H1 (cell line): ENCODE results near the gene RPS6KA5. TPM values are rescaled to one million over a fixed set of nuclear protein-coding genes. Genes with fewer than 3 reads are reported as not detected.

Source experiments
- CTCF ChIA-PET: fragments of 300-600 bp; sonication (Branson Sonifier 250); formaldehyde crosslinking; loops from one replicate; lab custom pipeline; 2021; ENCODE audit not compliant: partially characterized antibody; lab: Charles Lee
- POLR2A ChIA-PET: fragments of 300-600 bp; sonication (Branson Sonifier 250); formaldehyde crosslinking; loops from one replicate; lab custom pipeline; 2021; ENCODE audit warnings: inconsistent platforms; ENCODE audit not compliant: partially characterized antibody; lab: Charles Lee
- DNase-seq, 2 experiments: peaks; one replicate each; pipeline versions ENCODE4 v3.0.0 to v3.0.0-alpha.2; 2010 to 2022; ENCODE audit warnings: low spot score in 2 of 2, low read depth in 1 of 2, mixed read lengths in 1 of 2
- FAIRE-seq: peaks from 2 replicates; lab custom pipeline; 2011; peaks lifted over from hg19 to GRCh38; lab: Jason Lieb, UNC
- H2AFZ ChIP-seq: 2 replicates; pipeline ENCODE4 v1.8.1; 2012; ENCODE audit warnings: low read length, inconsistent platforms
- H2AK5ac ChIP-seq: 2 replicates; pipeline ENCODE4 v1.6.1; 2013; ENCODE audit warnings: low read depth, low read length
- H2BK120ac ChIP-seq: replicated peaks from 2 replicates; pipeline ENCODE3; 2013; ENCODE audit warnings: low read depth, low read length, inconsistent platforms
- H2BK12ac ChIP-seq: 2 replicates; pipeline ENCODE4 v1.6.1; 2013; ENCODE audit warnings: low read depth, low read length
- H2BK15ac ChIP-seq: 2 replicates; pipeline ENCODE4 v1.6.1; 2013; ENCODE audit warnings: low read length
- H2BK20ac ChIP-seq: 2 replicates; pipeline ENCODE4 v1.6.1; 2013; ENCODE audit warnings: low read length
- H2BK5ac ChIP-seq: 2 replicates; pipeline ENCODE4 v1.6.1; 2013; ENCODE audit warnings: low read depth, low read length
- H3K14ac ChIP-seq: 2 replicates; pipeline ENCODE4 v1.6.1; 2013; ENCODE audit warnings: inconsistent platforms; ENCODE audit not compliant: insufficient read length
- H3K18ac ChIP-seq: 2 replicates; pipeline ENCODE4 v1.6.1; 2013; ENCODE audit warnings: low read length; ENCODE audit errors: extremely low read depth
- H3K23ac ChIP-seq: 2 replicates; pipeline ENCODE4 v1.6.1; 2013; ENCODE audit warnings: inconsistent platforms; ENCODE audit not compliant: insufficient read length
- H3K23me2 ChIP-seq: 2 replicates; pipeline ENCODE4 v1.6.1; 2013; ENCODE audit warnings: low read depth, low read length
- H3K27ac ChIP-seq: 2 replicates; pipeline ENCODE4 v1.6.1; 2011; ENCODE audit warnings: low read depth, low read length, inconsistent platforms
- H3K27me3 ChIP-seq, 4 experiments: replicated peaks in 1 of 4; 1 replicate in 1 of 4; 2 replicates in 3 of 4; pipeline versions ENCODE4 v1.6.1 to v1.8.1; 2011 to 2013; ENCODE audit warnings: low read length in 3 of 4, mild to moderate bottlenecking in 3 of 4, inconsistent platforms in 2 of 4, mixed read lengths in 2 of 4, moderate library complexity in 1 of 4; ENCODE audit not compliant: control insufficient read depth in 3 of 4, insufficient read depth in 3 of 4; ENCODE audit errors: extremely low read depth in 1 of 4
- H3K36me3 ChIP-seq, 4 experiments: 2 replicates each; pipeline versions ENCODE4 v1.6.1 to v1.8.1; 2011 to 2013; ENCODE audit warnings: mild to moderate bottlenecking in 4 of 4, low read length in 3 of 4, moderate library complexity in 2 of 4, control low read depth in 1 of 4, inconsistent platforms in 1 of 4; ENCODE audit not compliant: insufficient read depth in 4 of 4, control insufficient read depth in 2 of 4
- H3K4ac ChIP-seq: replicated peaks from 2 replicates; pipeline ENCODE3; 2013; ENCODE audit warnings: low read length, low read depth, mixed read lengths, inconsistent platforms; ENCODE audit not compliant: insufficient read length
- H3K4me1 ChIP-seq, 4 experiments: replicated peaks in 1 of 4; 1 replicate in 1 of 4; 2 replicates in 3 of 4; pipeline versions ENCODE4 v1.6.1 to v1.8.1; 2011 to 2013; ENCODE audit warnings: low read length in 3 of 4, inconsistent platforms in 2 of 4, mixed read lengths in 1 of 4; ENCODE audit not compliant: insufficient read depth in 4 of 4, control insufficient read depth in 3 of 4
- H3K4me2 ChIP-seq, 2 experiments: 2 replicates each; pipeline versions ENCODE4 v1.6.1 to v1.8.1; 2011 to 2013; ENCODE audit warnings: low read depth in 2 of 2, low read length in 2 of 2, control low read depth in 1 of 2, inconsistent platforms in 1 of 2, mild to moderate bottlenecking in 1 of 2; ENCODE audit not compliant: insufficient read depth in 1 of 2
- H3K4me3 ChIP-seq, 4 experiments: fragments of 200-600, 300-600 bp in 1 of 4; sonication (generic), shearing (Covaris generic), sonication (Bioruptor Twin) in 1 of 4; 2 replicates each; pipeline versions ENCODE4 v1.5.1 to v1.8.1; 2011 to 2016; ENCODE audit warnings: low read length in 4 of 4, low read depth in 3 of 4, control low read depth in 2 of 4, inconsistent platforms in 2 of 4, mild to moderate bottlenecking in 2 of 4, mixed read lengths in 1 of 4, moderate library complexity in 1 of 4; ENCODE audit not compliant: insufficient read depth in 2 of 4; ENCODE audit errors: extremely low read depth in 1 of 4
- H3K56ac ChIP-seq: replicated peaks from 2 replicates; pipeline ENCODE3; 2013; ENCODE audit warnings: low read depth, mild to moderate bottlenecking, mixed read lengths, low read length, inconsistent platforms; ENCODE audit not compliant: insufficient read length
- H3K79me1 ChIP-seq: 2 replicates; pipeline ENCODE4 v1.6.1; 2013; ENCODE audit warnings: low read depth, low read length, control low read depth
- H3K79me2 ChIP-seq, 2 experiments: 2 replicates each; pipeline versions ENCODE4 v1.6.1 to v1.8.1; 2012 to 2013; ENCODE audit warnings: low read length in 2 of 2, mild to moderate bottlenecking in 2 of 2, inconsistent platforms in 1 of 2; ENCODE audit not compliant: insufficient read depth in 2 of 2, control insufficient read depth in 1 of 2
- H3K9ac ChIP-seq, 4 experiments: replicated peaks in 1 of 4; 1 replicate in 1 of 4; 2 replicates in 3 of 4; pipeline versions ENCODE4 v1.6.1 to v1.8.1; 2011 to 2013; ENCODE audit warnings: low read depth in 3 of 4, low read length in 3 of 4, control low read depth in 2 of 4, mild to moderate bottlenecking in 2 of 4, moderate library complexity in 2 of 4, inconsistent platforms in 1 of 4; ENCODE audit errors: extremely low read depth in 1 of 4
- H3K9me3 ChIP-seq, 2 experiments: 2 replicates each; pipeline versions ENCODE4 v1.6.1 to v1.8.1; 2012 to 2013; ENCODE audit warnings: mild to moderate bottlenecking in 2 of 2, moderate library complexity in 2 of 2, control low read depth in 1 of 2, inconsistent platforms in 1 of 2, low read depth in 1 of 2, low read length in 1 of 2, mixed read lengths in 1 of 2; ENCODE audit not compliant: insufficient read depth in 2 of 2
- H4K20me1 ChIP-seq, 2 experiments: replicated peaks in 1 of 2; 2 replicates each; pipeline versions ENCODE3 to v1.8.1; 2011 to 2013; ENCODE audit warnings: inconsistent platforms in 2 of 2, low read length in 2 of 2, mild to moderate bottlenecking in 1 of 2; ENCODE audit not compliant: insufficient read depth in 2 of 2, control insufficient read depth in 1 of 2
- H4K5ac ChIP-seq: 2 replicates; pipeline ENCODE4 v1.6.1; 2013; ENCODE audit warnings: low read length, low read depth, mixed read lengths, inconsistent platforms; ENCODE audit not compliant: insufficient read length
- H4K8ac ChIP-seq: 2 replicates; pipeline ENCODE4 v1.8.0; 2013; ENCODE audit warnings: mild to moderate bottlenecking, moderate library complexity, low read length, inconsistent platforms; ENCODE audit not compliant: insufficient read depth; ENCODE audit errors: extremely low read depth
- H4K91ac ChIP-seq: replicated peaks from 2 replicates; pipeline ENCODE3; 2013; ENCODE audit warnings: low read length, mixed read lengths, inconsistent platforms; ENCODE audit not compliant: insufficient read length
- ATF2 ChIP-seq: IDR thresholded peaks from 2 replicates; pipeline ENCODE4 v1.6.1; 2012; ENCODE audit warnings: low read length, inconsistent platforms
- CBX8 ChIP-seq: fragments of 300-800, 300-1000 bp; sonication (generic); IDR thresholded peaks from 2 replicates; pipeline ENCODE4 v1.7.1; 2016; ENCODE audit warnings: low read depth, low read length, borderline replicate concordance
- CTCF ChIP-seq, 3 experiments: IDR thresholded peaks; 1 replicate in 2 of 3; 2 replicates in 1 of 3; pipeline versions ENCODE4 v1.5.1 to v1.6.1; 2011; ENCODE audit warnings: low read length in 3 of 3, mild to moderate bottlenecking in 3 of 3, inconsistent platforms in 2 of 3, low read depth in 1 of 3, moderate library complexity in 1 of 3; ENCODE audit not compliant: insufficient read depth in 1 of 3; ENCODE audit errors: control extremely low read depth in 1 of 3
- EZH2 ChIP-seq: fragments of 200-600 bp; sonication (generic); IDR thresholded peaks from 2 replicates; pipeline ENCODE4 v1.7.1; 2012; ENCODE audit warnings: low read depth, mild to moderate bottlenecking, moderate library complexity, low read length, inconsistent platforms; ENCODE audit not compliant: severe bottlenecking
- GTF2F1 ChIP-seq: IDR thresholded peaks from 2 replicates; pipeline ENCODE4 v1.6.1; 2012; ENCODE audit warnings: low read depth, low read length, improper control_type of control experiment, borderline replicate concordance
- POLR2A ChIP-seq, 2 experiments: IDR thresholded peaks; 1 replicate in 1 of 2; 2 replicates in 1 of 2; pipeline ENCODE4 v1.6.1; 2011; ENCODE audit warnings: low read depth in 2 of 2, low read length in 2 of 2, mild to moderate bottlenecking in 2 of 2; ENCODE audit errors: control extremely low read depth in 1 of 2
- SIRT6 ChIP-seq: IDR thresholded peaks from one replicate; pipeline ENCODE4 v1.7.1; 2012; ENCODE audit warnings: low read length, inconsistent platforms
- SIX5 ChIP-seq: IDR thresholded peaks from 2 replicates; pipeline ENCODE4 v1.6.1; 2011; ENCODE audit warnings: mild to moderate bottlenecking, low read depth, low read length
- SP4 ChIP-seq: IDR thresholded peaks from 2 replicates; pipeline ENCODE4 v1.6.1; 2012; ENCODE audit warnings: low read length, inconsistent platforms
- WGBS, 2 experiments: shearing (Covaris generic) in 1 of 2; methylation state at CpG; one replicate each; pipeline versions ENCODE4 v1.1.6 to v1.1.7; 2013 to 2015; ENCODE audit warnings: low lambda C conversion rate in 2 of 2, mixed read lengths in 2 of 2, inconsistent platforms in 1 of 2, low coverage in 1 of 2, missing lambda C conversion rate in 1 of 2; ENCODE audit not compliant: insufficient replicate concordance in 2 of 2, insufficient coverage in 1 of 2, insufficient read length in 1 of 2; ENCODE audit errors: extremely low coverage in 1 of 2, missing lambda C conversion rate in 1 of 2; 5-methylcytosine and 5-hydroxymethylcytosine counted together
- polyA plus RNA-seq, 7 experiments: library from polyadenylated mRNA; depleted of rRNA in 3 of 7; stranded (reverse) in 5 of 7; unstranded in 2 of 7; fragments of >200 nt in 5 of 7; fragments of 200-250 nt in 2 of 7; gene quantifications; 1 replicate in 5 of 7; 2 replicates in 1 of 7; 4 replicates in 1 of 7; pipeline versions ENCODE4 v1.2.1 to v1.2.3, GENCODE V29; 2011 to 2013; ENCODE audit warnings: missing spikeins in 2 of 7, mixed read lengths in 2 of 7
- total RNA-seq: library from RNA; stranded (reverse); fragmentation: NEBNext Ultra II Directional; extraction: Animal tissue kit (Norgen Biotek cat#: 25700); gene quantifications from 2 replicates; pipeline ENCODE4 v1.2.1, GENCODE V29; 2021

RPS6KA5 gene
- total and polyA plus RNA-seq, 2 of the 8 experiments (the other 6 are each of a cell fraction or from before 2014, with no cell fraction given), result 0.85 to 3.1 TPM

DNA sequence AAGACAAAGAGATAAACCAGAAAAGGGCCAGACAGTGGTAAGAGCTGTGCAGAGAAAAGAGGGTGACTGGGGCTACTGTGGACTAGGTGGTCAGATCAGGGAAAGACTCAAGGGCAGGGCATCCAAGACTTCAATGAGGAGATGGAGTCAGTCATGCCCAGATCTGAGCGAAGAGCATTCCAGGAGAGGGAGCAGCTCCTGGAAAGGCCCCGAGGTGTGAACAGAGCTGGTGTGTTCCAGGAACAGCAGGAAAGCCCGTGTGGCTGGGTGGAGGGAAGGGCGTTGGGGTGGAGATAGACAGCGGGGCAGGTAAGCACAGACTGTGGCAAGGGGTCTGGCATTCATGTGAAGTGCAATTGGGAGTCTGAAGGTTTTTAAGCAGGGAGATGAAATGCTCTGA is 261.0 kb downstream of the RPS6KA5 start:
- Histone ChIP-seq H2BK20ac (no peak overlapping the region), H3K27ac (no peak overlapping the region), H2AFZ (no peak overlapping the region), H3K4me1 (peaks cover 0 to 11% (median 1%) of the 10 kb centered on the region in 4 experiments; a peak in 3 of 7 replicates), H2BK120ac (no peak overlapping the region), H3K4me2 (no peak overlapping the region), H2BK15ac (no peak overlapping the region), H3K14ac (no peak overlapping the region), H2BK12ac (no peak overlapping the region), H3K4ac (no peak overlapping the region), H3K4me3 (no peak overlapping the region), H4K5ac (no peak overlapping the region), H3K23me2 (no peaks in the 10 kb centered on the region), H3K9me3 (no peaks in the 10 kb centered on the region), H2BK5ac (no peak overlapping the region), H3K79me1 (no peaks in the 10 kb centered on the region; the same call in 1 of the 2 replicates), H3K27me3 (no peaks in the 10 kb centered on the region), H2AK5ac (no peak overlapping the region), H4K20me1 (no peaks in the 10 kb centered on the region), H3K23ac (no peak overlapping the region), H4K91ac (no peak overlapping the region), H3K56ac (no peak overlapping the region), H3K9ac (no peak overlapping the region), H3K18ac (no peak overlapping the region), H4K8ac (0 out of 2 replicates have a peak overlapping the region, but pooled peaks have one; percentile 22), H3K79me2 (no peaks in the 10 kb centered on the region), H3K36me3 (no peaks in the 10 kb centered on the region)
- no peak for FAIRE-seq
- DNase-seq, result no peak
- CTCF ChIA-PET, result interaction anchor here (0.7 to 0.8 kb wide), 2 partner anchors 12 to 32 kb away, joined by 3 read pairs; no protein-coding TSS in a partner anchor
- WGBS, 2 experiments, result 94% methylated on average over 5 of the region's 5 CpGs; no CpG with 5 or more reads in 1 of the 2 experiments
- POLR2A ChIA-PET, result no interaction called here
- TF ChIP-seq SIX5 (no peak), ATF2 (no peak), POLR2A (IDR thresholded peaks at IDR 0.05; ENCODE audit: control extremely low read depth in 1 of 2, low read depth in 2 of 2, low read length in 2 of 2) (no peak), CTCF (IDR thresholded peaks at IDR 0.05; ENCODE audit: control extremely low read depth in 1 of 3, insufficient read depth in 1 of 3, low read depth in 1 of 3, low read length in 3 of 3) (no peak), CBX8 (no peak), GTF2F1 (no peak), EZH2 (no peak), SP4 (no peak), SIRT6 (no peak)
